HUDEP-2 (cell line): Measurements from ENCODE around the gene TTC28.
"Not testable (repeated sequence)": the region's sequence is repeated elsewhere in the genome, so short reads cannot be mapped to it uniquely, and the experiment has no call there.

Source experiments
- DNase-seq, 76 experiments: peaks; one replicate each; lab custom pipeline; 2025; ENCODE audit not compliant: unreplicated experiment in 76 of 76; lab: John Stamatoyannopoulos, UW

Gene TTC28

DNA sequence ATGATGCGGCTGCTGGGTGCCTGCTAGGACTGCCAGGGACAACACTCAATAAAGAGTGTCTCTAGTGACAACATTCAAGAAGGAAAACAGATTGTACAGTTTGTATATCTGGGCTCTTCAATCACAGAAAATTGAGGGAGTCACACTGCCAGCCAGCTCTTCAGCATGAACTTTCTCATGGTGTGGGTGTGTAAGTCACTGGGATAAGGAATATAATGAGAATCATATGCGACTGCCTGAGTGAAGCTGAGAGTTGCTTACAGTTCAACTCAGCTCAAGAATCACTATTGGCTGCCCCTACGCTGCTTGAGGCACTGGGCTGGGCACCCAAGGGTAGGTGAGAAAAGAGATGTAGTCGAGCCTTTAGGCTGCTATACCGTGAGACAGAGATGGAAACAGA is 432.5 kb downstream of the TTC28 start:
- no peak for DNase-seq

- no peak for DNase-seq
Measured at GRCh38 chr22:28246397-28246796, 433.2 kb downstream of the TTC28 start.

- DNase-seq, result no peak
Measured at GRCh38 chr22:28245579-28246224, 433.9 kb downstream of the TTC28 start.

- DNase-seq, result peak in 4 of 76 experiments; percentile 7 to 12 (median 10)
Measured at GRCh38 chr22:28244757-28245156, 434.9 kb downstream of the TTC28 start.

GRCh38 chr22:28243539-28243938 is 436.1 kb downstream of the TTC28 start:
- peak in 1 of 76 experiments; percentile 3 for DNase-seq

- DNase-seq, result peak in 1 of 76 experiments; percentile 2
Measured at GRCh38 chr22:28241656-28242290, 437.9 kb downstream of the TTC28 start.

DNA sequence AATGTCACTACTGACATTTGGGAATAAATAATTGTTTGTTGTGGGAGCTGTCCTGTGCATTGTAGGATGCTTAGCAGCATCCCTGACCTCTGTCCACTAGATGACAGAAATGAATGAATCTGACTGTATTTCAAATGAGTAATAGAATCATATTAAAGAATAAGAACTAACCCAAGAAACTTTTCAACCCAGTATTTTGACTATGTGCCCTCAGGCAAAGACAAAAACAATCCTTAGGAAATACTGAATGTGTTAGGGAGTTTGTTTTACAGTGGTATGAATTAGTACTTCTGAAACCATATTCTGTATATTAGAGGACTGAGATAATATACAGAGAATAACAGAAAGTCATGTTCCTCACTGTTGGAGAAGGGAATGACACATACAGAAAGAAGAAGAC is 439.7 kb downstream of the TTC28 start:
- no peak for DNase-seq

- no peak for DNase-seq
Measured at GRCh38 chr22:28237783-28238182, 441.9 kb downstream of the TTC28 start.

GRCh38 chr22:28237112-28237511 is 442.5 kb downstream of the TTC28 start:
- no peak for DNase-seq

- no peak for DNase-seq
Measured at GRCh38 chr22:28232204-28232603, 447.4 kb downstream of the TTC28 start.

DNA sequence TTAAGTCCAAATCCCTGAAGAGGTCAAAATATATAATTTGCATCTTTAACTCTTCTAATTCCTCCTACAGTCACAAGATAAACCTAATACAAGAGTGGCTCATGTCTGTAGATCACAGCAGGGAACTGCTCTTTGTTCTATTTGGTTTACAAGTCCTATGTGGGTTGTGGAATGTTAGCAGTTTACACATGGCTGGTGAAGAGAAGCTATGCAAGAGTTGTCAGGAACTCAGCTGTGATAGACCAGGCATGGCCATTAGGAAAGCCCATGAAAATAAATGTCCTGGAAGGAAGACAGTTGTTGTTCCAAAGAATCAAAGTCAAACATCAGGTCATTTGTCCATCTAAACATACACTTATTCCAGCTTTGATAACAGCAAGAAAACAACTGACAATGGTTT is 448.2 kb downstream of the TTC28 start:
- no peak for DNase-seq

GRCh38 chr22:28230671-28231070 is 449.0 kb downstream of the TTC28 start:
- no peak for DNase-seq

DNA sequence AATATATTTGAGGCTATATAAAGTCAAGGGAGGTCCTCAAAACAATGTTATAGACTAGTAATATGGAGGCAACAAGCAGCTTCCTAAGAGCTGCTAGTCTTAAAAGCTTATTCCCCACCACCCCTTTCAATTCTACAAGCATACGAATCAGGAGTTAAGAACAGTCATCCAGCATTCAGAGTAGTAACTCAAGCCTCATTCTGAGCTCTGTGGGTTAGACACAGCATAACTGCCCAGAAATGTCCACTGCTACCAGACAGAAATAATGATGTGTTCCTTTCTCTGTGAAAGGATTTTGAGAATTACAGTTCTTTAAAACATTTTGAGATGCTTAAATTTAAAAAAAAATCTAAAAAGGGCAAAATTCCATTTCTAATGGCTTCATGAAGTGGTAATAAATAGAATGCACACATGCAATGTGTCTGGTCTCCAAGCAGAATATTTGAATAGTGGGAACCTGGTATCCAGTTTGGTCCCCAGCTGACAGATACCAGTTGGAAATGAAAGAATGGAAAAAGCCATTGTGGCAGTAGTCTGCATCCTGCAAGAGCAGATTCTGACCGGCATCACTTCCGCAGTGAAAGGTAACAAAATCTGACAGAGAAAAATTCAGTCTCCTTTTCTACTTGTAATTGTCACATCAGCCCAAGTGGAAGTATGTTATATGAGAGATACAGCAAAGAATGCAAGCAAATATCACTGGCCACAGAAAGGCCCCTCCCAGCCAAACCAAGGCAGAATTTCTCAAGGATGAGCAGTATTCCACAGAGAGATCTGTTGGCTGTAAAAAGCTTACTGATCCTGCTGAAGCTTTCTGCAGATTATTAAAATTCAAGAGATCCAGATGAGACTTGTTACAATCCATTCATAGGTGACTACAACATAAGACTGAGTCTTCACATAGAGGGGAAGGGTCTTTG is 449.8 kb downstream of the TTC28 start:
- DNase-seq, result no peak

DNA sequence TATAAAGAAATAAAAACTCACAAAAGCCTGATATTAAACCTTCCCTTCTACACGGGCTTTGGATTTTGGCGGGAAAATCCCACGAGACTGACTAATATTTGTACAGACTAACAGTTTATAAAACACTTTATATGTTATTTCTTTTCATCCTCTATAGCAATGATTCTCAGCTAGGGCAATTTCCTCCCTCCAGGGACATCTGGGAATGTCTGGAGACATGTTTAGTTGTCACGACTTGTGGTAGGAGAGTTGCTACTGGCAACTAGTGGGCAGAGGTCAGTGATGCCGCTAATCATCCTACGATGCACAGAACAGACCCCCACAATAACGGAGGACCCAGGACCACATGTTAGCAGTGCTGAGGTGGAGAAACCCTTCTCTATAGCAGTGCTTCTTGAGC is 455.8 kb downstream of the TTC28 start:
- DNase-seq, result no peak

- DNase-seq, result no peak
Measured at GRCh38 chr22:28222976-28223745, 456.5 kb downstream of the TTC28 start.

- DNase-seq, result no peak
Measured at GRCh38 chr22:28222571-28222970, 457.1 kb downstream of the TTC28 start.

- no peak for DNase-seq
Measured at GRCh38 chr22:28222052-28222451, 457.6 kb downstream of the TTC28 start.

GRCh38 chr22:28220626-28221363 is 458.8 kb downstream of the TTC28 start:
- no peak for DNase-seq

GRCh38 chr22:28217277-28217676 is 462.4 kb downstream of the TTC28 start:
- no peak for DNase-seq

- not testable (repeated sequence) for DNase-seq
Measured at GRCh38 chr22:28214750-28215149, 464.9 kb downstream of the TTC28 start.
